A549 (cell line): ENCODE results near the gene SLIT3. TPM values are rescaled to one million over a fixed set of nuclear protein-coding genes. Genes with fewer than 3 reads are reported as not detected.

ENCODE experiments used
- ATAC-seq, 2 experiments: fragments of 200-7000 bp in 1 of 2; fragments of >200 bp in 1 of 2; cut with Nextera tagmentation in 1 of 2; cut with Tn5 transposase in 1 of 2; 3 replicates each; pipeline versions ENCODE4 v1.8.0 to v1.9.1; 2018 to 2020; ENCODE audit warnings: mild to moderate bottlenecking in 1 of 2, moderate library complexity in 1 of 2
- CTCF ChIA-PET: fragments of 300-600 bp; sonication (Branson Sonifier 250); formaldehyde crosslinking; extraction: SDS; loops from one replicate; lab custom pipeline; 2021; ENCODE audit warnings: antibody characterized with exemption, inconsistent platforms; lab: Yijun Ruan, JAX
- POLR2A ChIA-PET: fragments of 350-600 bp; formaldehyde crosslinking; extraction: SDS; loops from one replicate; lab custom pipeline; 2021; ENCODE audit warnings: antibody characterized with exemption, inconsistent platforms; lab: Yijun Ruan, JAX
- DNase-seq, 2 experiments: peaks; one replicate each; pipeline versions ENCODE4 v3.0.0 to v3.0.0-alpha.2; 2011 to 2016; ENCODE audit warnings: low read depth in 1 of 2, low spot score in 1 of 2
- FAIRE-seq: peaks from 2 replicates; lab custom pipeline; 2011; peaks lifted over from hg19 to GRCh38; lab: Jason Lieb, UNC
- H3K27ac ChIP-seq, 2 experiments: fragments of >200 bp; sonication (Bioruptor Twin); formaldehyde crosslinking; 3 replicates each; pipeline ENCODE4 v1.5.1; 2016 to 2017
- H3K4me1 ChIP-seq: fragments of >200 bp; sonication (Bioruptor Twin); formaldehyde crosslinking; 3 replicates; pipeline ENCODE4 v1.6.1; 2016
- H3K4me2 ChIP-seq: fragments of >200 bp; sonication (Bioruptor Twin); formaldehyde crosslinking; 3 replicates; pipeline ENCODE4 v1.6.1; 2016
- H3K4me3 ChIP-seq: fragments of >200 bp; sonication (Bioruptor Twin); formaldehyde crosslinking; 3 replicates; pipeline ENCODE4 v1.5.1; 2016
- H3K9me3 ChIP-seq: fragments of >200 bp; sonication (Bioruptor Twin); formaldehyde crosslinking; 3 replicates; pipeline ENCODE4 v1.6.1; 2016
- CBX2 ChIP-seq: fragments of 200-600 bp; sonication (generic); IDR thresholded peaks from 2 replicates; pipeline ENCODE4 v1.6.1; 2016; ENCODE audit warnings: low read depth, mild to moderate bottlenecking, borderline replicate concordance
- ESRRA ChIP-seq: fragments of 150-350 bp; IDR thresholded peaks from 2 replicates; pipeline ENCODE4 v1.6.1; 2014; ENCODE audit warnings: mild to moderate bottlenecking, low read length, borderline replicate concordance
- FOSL2 ChIP-seq, 2 experiments: fragments of 450-650 bp in 1 of 2; fragments of >200 bp in 1 of 2; sonication (Bioruptor Twin) in 1 of 2; formaldehyde crosslinking; IDR thresholded peaks; 2 replicates each; pipeline versions ENCODE4 v1.5.0 to v1.6.1; 2016 to 2020; ENCODE audit warnings: mild to moderate bottlenecking in 1 of 2, moderate library complexity in 1 of 2
- HDAC2 ChIP-seq: fragments of 200-600 bp; sonication (generic); IDR thresholded peaks from 2 replicates; pipeline ENCODE4 v1.6.1; 2016
- HEYL ChIP-seq: fragments of 250-450 bp; sonication (Bioruptor Pico); IDR thresholded peaks from 2 replicates; pipeline ENCODE4 v1.8.0; 2021; ENCODE audit warnings: mild to moderate bottlenecking, moderate library complexity
- JUN ChIP-seq, 2 experiments: fragments of >200 bp; sonication (Bioruptor Twin); formaldehyde crosslinking; IDR thresholded peaks; 2 replicates in 1 of 2; 3 replicates in 1 of 2; pipeline ENCODE4 v1.6.1; 2016 to 2017
- KDM5A ChIP-seq: fragments of 200-600 bp; sonication (generic); IDR thresholded peaks from 2 replicates; pipeline ENCODE4 v1.6.1; 2016; ENCODE audit warnings: antibody characterized with exemption, mild to moderate bottlenecking
- MAZ ChIP-seq: fragments of 150-350 bp; IDR thresholded peaks from 2 replicates; pipeline ENCODE4 v1.6.1; 2014; ENCODE audit warnings: antibody characterized with exemption, low read depth, low read length, borderline replicate concordance
- NFE2L2 ChIP-seq: fragments of 150-350 bp; conservative IDR thresholded peaks from 2 replicates; pipeline ENCODE4 v1.6.1; 2014; ENCODE audit warnings: low read length
- RARB ChIP-seq: fragments of 250-450 bp; sonication (Bioruptor Pico); IDR thresholded peaks from 2 replicates; pipeline ENCODE4 v1.8.0; 2021; ENCODE audit warnings: mild to moderate bottlenecking, moderate library complexity
- RCOR1 ChIP-seq: fragments of 150-350 bp; IDR thresholded peaks from 2 replicates; pipeline ENCODE4 v1.6.1; 2014; ENCODE audit warnings: antibody characterized with exemption, low read length, low read depth
- RFX5 ChIP-seq: fragments of 450-650 bp; IDR thresholded peaks from 2 replicates; pipeline ENCODE4 v1.7.1; 2014; ENCODE audit warnings: antibody characterized with exemption, mild to moderate bottlenecking, moderate library complexity
- SMC3 ChIP-seq: fragments of >200 bp; sonication (Bioruptor Twin); formaldehyde crosslinking; IDR thresholded peaks from 3 replicates; pipeline ENCODE4 v1.6.1; 2018; ENCODE audit warnings: inconsistent platforms
- SREBF2 ChIP-seq: fragments of 450-650 bp; IDR thresholded peaks from 2 replicates; pipeline ENCODE4 v1.6.1; 2014; ENCODE audit warnings: mild to moderate bottlenecking, moderate library complexity
- ZFP36 ChIP-seq: fragments of 450-650 bp; IDR thresholded peaks from 2 replicates; pipeline ENCODE4 v1.6.1; 2014; ENCODE audit warnings: borderline replicate concordance; ENCODE audit not compliant: partially characterized antibody
- ZSCAN20 ChIP-seq: fragments of 250-450 bp; sonication (Bioruptor Pico); IDR thresholded peaks from 2 replicates; pipeline ENCODE4 v1.8.0; 2022; ENCODE audit warnings: mild to moderate bottlenecking, moderate library complexity
- WGBS: methylation state at CpG from one replicate; pipeline ENCODE4 v1.1.6; 2017; ENCODE audit errors: missing lambda C conversion rate; 5-methylcytosine and 5-hydroxymethylcytosine counted together
- polyA plus RNA-seq, 4 experiments: library from polyadenylated mRNA; depleted of rRNA in 3 of 4; stranded (reverse); fragments of >200 nt; fragmentation: RNase III in 1 of 4; extraction: RNeasy Plus Mini Kit Qiagen cat#74134 plus additional on column Dnase treatment in 1 of 4; gene quantifications; 2 replicates in 3 of 4; 3 replicates in 1 of 4; pipeline ENCODE4 v1.2.3, GENCODE V29; 2011 to 2017
- TF ChIP-seq, protein P1 (sequence below): fragments of 250-450 bp; sonication (Bioruptor Pico); IDR thresholded peaks from 2 replicates; pipeline ENCODE4 v1.5.0; 2020; ENCODE audit warnings: low read depth, mild to moderate bottlenecking, moderate library complexity
- TF ChIP-seq, protein P2 (sequence below): IDR thresholded peaks from 2 replicates; pipeline ENCODE4 v1.6.1; 2012
- TF ChIP-seq, protein P3 (sequence below): fragments of >200 bp; sonication (Bioruptor Twin); formaldehyde crosslinking; IDR thresholded peaks from 3 replicates; pipeline ENCODE4 v1.5.1; 2016
- TF ChIP-seq, protein P4 (sequence below): fragments of >200 bp; sonication (Bioruptor Twin); formaldehyde crosslinking; IDR thresholded peaks from 3 replicates; pipeline ENCODE4 v1.6.1; 2016
- TF ChIP-seq, protein P5 (sequence below): IDR thresholded peaks from 2 replicates; pipeline ENCODE4 v1.6.1; 2012; ENCODE audit warnings: low read depth, borderline replicate concordance

SLIT3 gene
- polyA plus RNA-seq, 2 of the 4 experiments (the other 2 are of a cell fraction) = 12.7 to 22.9 TPM

DNA sequence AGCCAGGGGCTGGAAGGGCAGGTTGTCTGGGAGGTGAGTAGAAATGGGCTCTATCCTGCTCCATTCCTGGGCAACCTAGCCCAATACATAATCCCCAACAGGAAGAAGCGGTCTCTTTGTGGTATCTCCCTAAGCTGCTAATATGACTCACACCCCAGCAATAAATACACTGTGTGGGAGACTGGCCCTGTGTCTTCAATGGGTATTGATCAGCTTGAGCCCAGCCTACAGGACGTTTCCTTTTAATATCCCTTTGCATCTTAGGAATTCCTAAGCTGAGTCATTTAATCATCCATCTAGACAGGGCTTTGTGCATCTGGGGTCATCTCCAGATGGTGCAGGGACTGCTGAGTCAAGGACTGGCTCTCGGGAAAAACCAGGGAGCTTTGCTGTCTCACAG is 514.8 kb downstream of the SLIT3 start:
- no peak for FAIRE-seq
- no peak for TF ChIP-seq RARB
- no peak for TF ChIP-seq FOSL2 (IDR thresholded peaks at IDR 0.05)
- no peak for TF ChIP-seq FOSL2 (CRISPR knock-in tag; IDR thresholded peaks at IDR 0.05)
- TF ChIP-seq, protein P1, sequence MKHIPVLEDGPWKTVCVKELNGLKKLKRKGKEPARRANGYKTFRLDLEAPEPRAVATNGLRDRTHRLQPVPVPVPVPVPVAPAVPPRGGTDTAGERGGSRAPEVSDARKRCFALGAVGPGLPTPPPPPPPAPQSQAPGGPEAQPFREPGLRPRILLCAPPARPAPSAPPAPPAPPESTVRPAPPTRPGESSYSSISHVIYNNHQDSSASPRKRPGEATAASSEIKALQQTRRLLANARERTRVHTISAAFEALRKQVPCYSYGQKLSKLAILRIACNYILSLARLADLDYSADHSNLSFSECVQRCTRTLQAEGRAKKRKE (CRISPR knock-in tag) = no peak
- TF ChIP-seq, protein P2, sequence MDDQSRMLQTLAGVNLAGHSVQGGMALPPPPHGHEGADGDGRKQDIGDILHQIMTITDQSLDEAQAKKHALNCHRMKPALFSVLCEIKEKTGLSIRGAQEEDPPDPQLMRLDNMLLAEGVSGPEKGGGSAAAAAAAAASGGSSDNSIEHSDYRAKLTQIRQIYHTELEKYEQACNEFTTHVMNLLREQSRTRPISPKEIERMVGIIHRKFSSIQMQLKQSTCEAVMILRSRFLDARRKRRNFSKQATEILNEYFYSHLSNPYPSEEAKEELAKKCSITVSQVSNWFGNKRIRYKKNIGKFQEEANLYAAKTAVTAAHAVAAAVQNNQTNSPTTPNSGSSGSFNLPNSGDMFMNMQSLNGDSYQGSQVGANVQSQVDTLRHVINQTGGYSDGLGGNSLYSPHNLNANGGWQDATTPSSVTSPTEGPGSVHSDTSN = no peak
- no peak for TF ChIP-seq ZSCAN20 (CRISPR knock-in tag)
- TF ChIP-seq, protein P3, sequence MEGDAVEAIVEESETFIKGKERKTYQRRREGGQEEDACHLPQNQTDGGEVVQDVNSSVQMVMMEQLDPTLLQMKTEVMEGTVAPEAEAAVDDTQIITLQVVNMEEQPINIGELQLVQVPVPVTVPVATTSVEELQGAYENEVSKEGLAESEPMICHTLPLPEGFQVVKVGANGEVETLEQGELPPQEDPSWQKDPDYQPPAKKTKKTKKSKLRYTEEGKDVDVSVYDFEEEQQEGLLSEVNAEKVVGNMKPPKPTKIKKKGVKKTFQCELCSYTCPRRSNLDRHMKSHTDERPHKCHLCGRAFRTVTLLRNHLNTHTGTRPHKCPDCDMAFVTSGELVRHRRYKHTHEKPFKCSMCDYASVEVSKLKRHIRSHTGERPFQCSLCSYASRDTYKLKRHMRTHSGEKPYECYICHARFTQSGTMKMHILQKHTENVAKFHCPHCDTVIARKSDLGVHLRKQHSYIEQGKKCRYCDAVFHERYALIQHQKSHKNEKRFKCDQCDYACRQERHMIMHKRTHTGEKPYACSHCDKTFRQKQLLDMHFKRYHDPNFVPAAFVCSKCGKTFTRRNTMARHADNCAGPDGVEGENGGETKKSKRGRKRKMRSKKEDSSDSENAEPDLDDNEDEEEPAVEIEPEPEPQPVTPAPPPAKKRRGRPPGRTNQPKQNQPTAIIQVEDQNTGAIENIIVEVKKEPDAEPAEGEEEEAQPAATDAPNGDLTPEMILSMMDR = no peak
- no peak for TF ChIP-seq SREBF2
- TF ChIP-seq, all 56 proteins: peak for 0
- H3K4me3 ChIP-seq = no peak overlapping the region
- no peaks in the 10 kb centered on the region for H3K9me3 ChIP-seq
- WGBS = 67% methylated on average over 3 of the region's 3 CpGs
- CTCF ChIA-PET = no interaction called here
- no peaks in the 10 kb centered on the region for H3K4me1 ChIP-seq
- DNase-seq (no peak), ATAC-seq (no peak)
- no peak overlapping the region for H3K27ac ChIP-seq
- no peak overlapping the region for H3K4me2 ChIP-seq
- POLR2A ChIA-PET = no interaction called here

DNA sequence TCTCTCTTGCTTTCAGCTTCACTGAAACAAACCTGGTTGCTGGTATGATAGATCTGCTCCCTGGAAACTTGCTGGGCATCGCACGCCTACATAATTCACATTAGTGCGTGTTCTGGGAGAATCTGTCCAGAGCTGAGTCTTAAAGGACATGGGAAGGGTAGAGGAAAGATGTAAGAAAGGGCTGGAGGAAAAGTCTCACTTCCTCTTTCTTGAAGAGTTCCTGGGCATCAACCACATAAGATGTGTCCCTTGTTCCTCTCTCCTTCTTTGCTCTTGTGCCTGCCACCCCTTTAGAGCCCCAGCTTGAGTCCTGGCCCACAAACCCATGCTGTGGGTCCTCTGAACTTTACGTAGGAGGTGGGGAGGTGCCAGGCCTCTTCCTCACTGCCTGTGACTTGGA is 516.5 kb downstream of the SLIT3 start:
- Histone ChIP-seq H3K4me2 (no peak overlapping the region), H3K27ac (no peak overlapping the region), H3K4me1 (no peaks in the 10 kb centered on the region), H3K9me3 (no peaks in the 10 kb centered on the region), H3K4me3 (no peak overlapping the region)
- 93% methylated on average over 4 of the region's 4 CpGs for WGBS
- ChIA-PET POLR2A (no interaction called here), CTCF (interaction anchor here (1.4 kb wide), 1 partner anchor 16 kb away, joined by 4 read pairs; no protein-coding TSS in a partner anchor)
- ATAC-seq (no peak), FAIRE-seq (no peak), DNase-seq (no peak)
- TF ChIP-seq RCOR1 (no peak), HEYL (CRISPR knock-in tag) (no peak), HDAC2 (no peak), RFX5 (no peak), SMC3 (no peak), MAZ (no peak), NFE2L2 (no peak), JUN (IDR thresholded peaks at IDR 0.05) (no peak), CBX2 (no peak), ESRRA (no peak), KDM5A (no peak), ZFP36 (no peak)
- TF ChIP-seq, protein P4, sequence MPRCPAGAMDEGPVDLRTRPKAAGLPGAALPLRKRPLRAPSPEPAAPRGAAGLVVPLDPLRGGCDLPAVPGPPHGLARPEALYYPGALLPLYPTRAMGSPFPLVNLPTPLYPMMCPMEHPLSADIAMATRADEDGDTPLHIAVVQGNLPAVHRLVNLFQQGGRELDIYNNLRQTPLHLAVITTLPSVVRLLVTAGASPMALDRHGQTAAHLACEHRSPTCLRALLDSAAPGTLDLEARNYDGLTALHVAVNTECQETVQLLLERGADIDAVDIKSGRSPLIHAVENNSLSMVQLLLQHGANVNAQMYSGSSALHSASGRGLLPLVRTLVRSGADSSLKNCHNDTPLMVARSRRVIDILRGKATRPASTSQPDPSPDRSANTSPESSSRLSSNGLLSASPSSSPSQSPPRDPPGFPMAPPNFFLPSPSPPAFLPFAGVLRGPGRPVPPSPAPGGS = no peak
- TF ChIP-seq, protein P2 = no peak
- TF ChIP-seq, protein P5, sequence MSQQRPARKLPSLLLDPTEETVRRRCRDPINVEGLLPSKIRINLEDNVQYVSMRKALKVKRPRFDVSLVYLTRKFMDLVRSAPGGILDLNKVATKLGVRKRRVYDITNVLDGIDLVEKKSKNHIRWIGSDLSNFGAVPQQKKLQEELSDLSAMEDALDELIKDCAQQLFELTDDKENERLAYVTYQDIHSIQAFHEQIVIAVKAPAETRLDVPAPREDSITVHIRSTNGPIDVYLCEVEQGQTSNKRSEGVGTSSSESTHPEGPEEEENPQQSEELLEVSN = no peak
